Breast epithelium (tissue), 3 donors: Measurements from ENCODE around the gene NYNRIN.

Experiments
- POLR2A ChIP-seq: fragments of 450-650 bp; IDR thresholded peaks from one replicate; pipeline ENCODE4 v1.6.1; 2016; ENCODE audit warnings: antibody characterized with exemption, mild to moderate bottlenecking, moderate library complexity
- POLR2AphosphoS5 ChIP-seq, 3 donors: sonication (generic); formaldehyde crosslinking; IDR thresholded peaks; one replicate each; pipeline ENCODE4 v1.6.1; 2017; ENCODE audit warnings: antibody characterized with exemption in 3 of 3
- TF ChIP-seq, protein P1 (sequence below), 3 donors: fragments of 450-650 bp; IDR thresholded peaks; one replicate each; pipeline ENCODE4 v1.5.1; 2016 to 2017; ENCODE audit warnings: antibody characterized with exemption in 3 of 3, mild to moderate bottlenecking in 3 of 3, moderate library complexity in 3 of 3

DNA sequence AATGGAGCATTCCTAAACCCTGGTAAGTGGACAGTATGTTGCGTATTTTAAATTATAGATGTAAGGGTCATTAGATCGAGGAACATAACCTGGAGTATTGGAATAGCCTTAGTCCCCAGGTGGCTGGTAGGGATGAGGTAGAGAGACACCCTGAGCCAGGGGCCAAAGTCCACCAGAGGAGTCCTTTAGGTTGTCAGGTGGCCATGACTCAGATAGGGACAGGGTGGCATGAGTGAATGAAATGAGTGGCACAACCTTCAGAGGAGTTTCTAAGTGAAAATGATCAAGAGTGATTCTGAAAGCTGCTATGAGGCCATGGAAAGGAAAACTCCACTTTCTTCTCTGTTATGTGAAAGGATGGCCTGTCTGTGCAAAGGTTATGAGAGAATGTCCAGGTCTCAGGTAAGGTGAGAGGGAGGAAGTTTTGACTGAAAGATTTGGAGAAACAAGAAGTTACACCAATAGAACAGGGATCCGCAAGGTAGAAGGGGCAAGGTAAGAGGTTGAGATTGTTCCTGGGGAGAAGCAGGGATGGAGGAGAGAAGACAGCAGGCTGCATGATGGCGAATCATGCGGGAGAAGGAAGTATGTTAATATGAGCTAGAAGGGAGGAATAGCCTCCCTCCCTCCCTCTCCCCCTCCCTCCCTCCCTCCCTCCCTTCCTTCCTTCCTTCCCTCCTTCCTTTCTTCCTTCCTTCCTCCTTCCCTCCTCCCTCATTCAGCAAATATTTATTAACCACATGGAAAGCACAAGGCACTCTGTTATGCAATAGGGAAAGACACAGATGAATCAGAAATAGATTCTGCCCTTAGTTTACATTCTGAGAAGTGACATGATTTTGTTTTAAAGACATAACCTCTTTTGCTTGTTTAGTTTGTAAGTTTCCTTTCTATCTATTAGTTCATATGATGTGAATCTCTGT is 45.0 kb upstream of the NYNRIN start:
- TF ChIP-seq, protein P1, sequence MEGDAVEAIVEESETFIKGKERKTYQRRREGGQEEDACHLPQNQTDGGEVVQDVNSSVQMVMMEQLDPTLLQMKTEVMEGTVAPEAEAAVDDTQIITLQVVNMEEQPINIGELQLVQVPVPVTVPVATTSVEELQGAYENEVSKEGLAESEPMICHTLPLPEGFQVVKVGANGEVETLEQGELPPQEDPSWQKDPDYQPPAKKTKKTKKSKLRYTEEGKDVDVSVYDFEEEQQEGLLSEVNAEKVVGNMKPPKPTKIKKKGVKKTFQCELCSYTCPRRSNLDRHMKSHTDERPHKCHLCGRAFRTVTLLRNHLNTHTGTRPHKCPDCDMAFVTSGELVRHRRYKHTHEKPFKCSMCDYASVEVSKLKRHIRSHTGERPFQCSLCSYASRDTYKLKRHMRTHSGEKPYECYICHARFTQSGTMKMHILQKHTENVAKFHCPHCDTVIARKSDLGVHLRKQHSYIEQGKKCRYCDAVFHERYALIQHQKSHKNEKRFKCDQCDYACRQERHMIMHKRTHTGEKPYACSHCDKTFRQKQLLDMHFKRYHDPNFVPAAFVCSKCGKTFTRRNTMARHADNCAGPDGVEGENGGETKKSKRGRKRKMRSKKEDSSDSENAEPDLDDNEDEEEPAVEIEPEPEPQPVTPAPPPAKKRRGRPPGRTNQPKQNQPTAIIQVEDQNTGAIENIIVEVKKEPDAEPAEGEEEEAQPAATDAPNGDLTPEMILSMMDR (IDR thresholded peaks at IDR 0.05) = no peak
- TF ChIP-seq POLR2A = no peak
- TF ChIP-seq POLR2AphosphoS5 (IDR thresholded peaks at IDR 0.05) = no peak
